RPMI8226 (cell line): Measurements from ENCODE around the gene FRK.

Experiments
- DNase-seq: peaks from one replicate; pipeline ENCODE4 v3.0.0-alpha.2; 2015

Gene FRK

GRCh38 chr6:115885636-115886366 is 174.9 kb downstream of the FRK start:
- DNase-seq = no peak

GRCh38 chr6:115882771-115883170 is 177.9 kb downstream of the FRK start:
- no peak for DNase-seq

GRCh38 chr6:115882174-115882573 is 178.5 kb downstream of the FRK start:
- DNase-seq = no peak
